ENCODE results near the gene SEC14L1.

Gene SEC14L1

GRCh38 chr17:77212081-77212832 lies 71.5 kb downstream of the SEC14L1 start:
- no peak for DNase-seq (ENCODE audit: low read depth in 2 of 3, low spot score in 1 of 3)

GRCh38 chr17:77212833-77213777 lies 72.3 kb downstream of the SEC14L1 start:
- DNase-seq (ENCODE audit: low read depth in 2 of 3, low spot score in 1 of 3) = no peak

GRCh38 chr17:77213778-77214132 lies 73.0 kb downstream of the SEC14L1 start:
- DNase-seq (ENCODE audit: low read depth in 2 of 3, low spot score in 1 of 3) = no peak

GRCh38 chr17:77214328-77214727 lies 73.6 kb downstream of the SEC14L1 start:
- no peak for DNase-seq (ENCODE audit: low read depth in 2 of 3, low spot score in 1 of 3)

GRCh38 chr17:77214743-77215142 lies 74.0 kb downstream of the SEC14L1 start:
- no peak for DNase-seq (ENCODE audit: low read depth in 2 of 3, low spot score in 1 of 3)

GRCh38 chr17:77215281-77215680 lies 74.5 kb downstream of the SEC14L1 start:
- DNase-seq (ENCODE audit: low read depth in 2 of 3, low spot score in 1 of 3) = no peak

GRCh38 chr17:77216486-77216885 lies 75.7 kb downstream of the SEC14L1 start:
- DNase-seq (ENCODE audit: low read depth in 2 of 3, low spot score in 1 of 3) = no peak

- no peak for DNase-seq (ENCODE audit: low read depth in 2 of 3, low spot score in 1 of 3)
Measured at GRCh38 chr17:77217123-77217522, 76.4 kb downstream of the SEC14L1 start.

GRCh38 chr17:77217566-77217965 lies 76.8 kb downstream of the SEC14L1 start:
- DNase-seq (ENCODE audit: low read depth in 2 of 3, low spot score in 1 of 3) = no peak

- DNase-seq (ENCODE audit: low read depth in 2 of 3, low spot score in 1 of 3) = no peak
Measured at GRCh38 chr17:77218902-77219301, 78.1 kb downstream of the SEC14L1 start.

GRCh38 chr17:77222356-77222755 lies 81.6 kb downstream of the SEC14L1 start:
- no peak for DNase-seq (ENCODE audit: low read depth in 2 of 3, low spot score in 1 of 3)

GRCh38 chr17:77223642-77224420 lies 83.1 kb downstream of the SEC14L1 start:
- no peak for DNase-seq (ENCODE audit: low read depth in 2 of 3, low spot score in 1 of 3)

GRCh38 chr17:77225265-77225664 lies 84.5 kb downstream of the SEC14L1 start:
- no peak for DNase-seq (ENCODE audit: low read depth in 2 of 3, low spot score in 1 of 3)

- DNase-seq (ENCODE audit: low read depth in 2 of 3, low spot score in 1 of 3) = no peak
Measured at GRCh38 chr17:77227461-77228240, 86.9 kb downstream of the SEC14L1 start.

GRCh38 chr17:77228241-77228752 lies 87.5 kb downstream of the SEC14L1 start:
- DNase-seq (ENCODE audit: low read depth in 2 of 3, low spot score in 1 of 3) = no peak

GRCh38 chr17:77228816-77229215 lies 88.0 kb downstream of the SEC14L1 start:
- DNase-seq (ENCODE audit: low read depth in 2 of 3, low spot score in 1 of 3) = no peak

GRCh38 chr17:77229786-77230435 lies 89.1 kb downstream of the SEC14L1 start:
- DNase-seq (ENCODE audit: low read depth in 2 of 3, low spot score in 1 of 3) = no peak

GRCh38 chr17:77230436-77230830 lies 89.7 kb downstream of the SEC14L1 start:
- no peak for DNase-seq (ENCODE audit: low read depth in 2 of 3, low spot score in 1 of 3)

GRCh38 chr17:77231076-77231871 lies 90.5 kb downstream of the SEC14L1 start:
- DNase-seq (ENCODE audit: low read depth in 2 of 3, low spot score in 1 of 3) = no peak
